Ovary (tissue), 9 donors: Measurements from ENCODE around the gene RBBP8NL. TPM values are rescaled to one million over a fixed set of nuclear protein-coding genes. Genes with fewer than 3 reads are reported as not detected.

Source experiments
- DNase-seq, 5 donors: peaks; one replicate each; pipeline ENCODE4 v3.0.0-alpha.2; 2019 to 2020
- H3K27ac ChIP-seq, 2 donors: fragments of 200-600 bp; one replicate each; pipeline versions ENCODE4 v1.5.1 to v1.8.0; 2019 to 2022
- H3K27me3 ChIP-seq: fragments of 200-600 bp; one replicate; pipeline ENCODE4 v1.8.0; 2022
- H3K36me3 ChIP-seq: fragments of 200-600 bp; sonication (generic); one replicate; pipeline ENCODE4 v1.5.1; 2019
- H3K4me1 ChIP-seq: one replicate; pipeline ENCODE4 v1.8.1; 2013; ENCODE audit warnings: mild to moderate bottlenecking, moderate library complexity; ENCODE audit not compliant: insufficient read depth
- H3K4me3 ChIP-seq: fragments of 200-600 bp; sonication (generic); one replicate; pipeline ENCODE4 v1.5.1; 2017
- H3K9me3 ChIP-seq, 2 donors: fragments of 200-600 bp in 1 of 2; sonication (generic) in 1 of 2; one replicate each; pipeline versions ENCODE4 v1.5.1 to v1.8.1; 2013 to 2019; ENCODE audit warnings: mild to moderate bottlenecking in 1 of 2, moderate library complexity in 1 of 2
- EP300 ChIP-seq: sonication (generic); formaldehyde crosslinking; IDR thresholded peaks from one replicate; pipeline ENCODE4 v1.6.1; 2017; ENCODE audit warnings: antibody characterized with exemption
- POLR2A ChIP-seq: fragments of 450-650 bp; IDR thresholded peaks from one replicate; pipeline ENCODE4 v1.6.1; 2017; ENCODE audit warnings: antibody characterized with exemption, mild to moderate bottlenecking, moderate library complexity
- WGBS, 3 donors: extraction: QIAGEN DNeasy Blood & Tissue Kit in 1 of 3; methylation state at CpG; one replicate each; pipeline versions ENCODE4 v1.1.5 to v1.1.7; 2013 to 2017; 5-methylcytosine and 5-hydroxymethylcytosine counted together
- intact Hi-C, 4 donors: fragments of 100-400 bp; cut with DNase I; formaldehyde crosslinking; loops; one replicate each; pipeline versions ENCODE4 v1.11.0 to v1.15.1; 2022 to 2023
- polyA plus RNA-seq, 2 donors: library from polyadenylated mRNA; stranded (reverse); fragments of 200-250 nt in 1 of 2; fragments of 350-450 nt in 1 of 2; fragmentation: Illumina TruSeq in 1 of 2; extraction: RNeasy Lipid Tissue Mini Kit (QIAGEN cat#74804) in 1 of 2; gene quantifications; one replicate each; pipeline ENCODE4 v1.2.3, GENCODE V29; 2013 to 2014
- total RNA-seq, 7 donors: library from RNA; depleted of rRNA in 2 of 7; stranded (reverse); fragments of >200 nt in 2 of 7; fragmentation: NEBNext Ultra II Directional in 3 of 7; extraction: Animal tissue kit (Norgen Biotek cat#: 25700) in 3 of 7; gene quantifications; one replicate each; pipeline versions ENCODE4 v1.1.0 to v1.2.4, GENCODE V29; 2016 to 2023
- TF ChIP-seq, protein P1 (sequence below), 3 donors: fragments of 450-650 bp in 2 of 3; fragments of 200-600 bp in 1 of 3; IDR thresholded peaks; one replicate each; pipeline versions ENCODE4 v1.5.1 to v1.8.0; 2016 to 2022; ENCODE audit warnings: antibody characterized with exemption in 3 of 3, mild to moderate bottlenecking in 1 of 3
- donor health status: DM: no; HTN: no; CAD: no; lungs with moderate emphysema.
- donor health status: DM: no; HTN: no; CAD: no.
- donor health status: Bipolar disorder and iron deficiency.
- donor health status: DM: yes; HTN: yes; CAD: no.
- donor health status: DM: no; HTN: no; CAD: no.
- donor health status: DM: yes; HTN: yes; CAD: no.

RBBP8NL gene
- total and polyA plus RNA-seq, 9 donors: 0.32 to 0.46 TPM; not detected in 7

GRCh38 chr20:62398120-62398821, 29.1 kb downstream of the RBBP8NL start:
- Histone ChIP-seq H3K4me3 (no peak overlapping the region), H3K9me3 (no peaks in the 10 kb centered on the region), H3K27ac (no peak overlapping the region), H3K27me3 (no peaks in the 10 kb centered on the region), H3K36me3 (no peaks in the 10 kb centered on the region), H3K4me1 (no peaks in the 10 kb centered on the region)
- intact Hi-C loops: no loop called here
- DNase-seq: no peak
- WGBS, 3 donors: 94 to 95% (median 94%) methylated on average over 19 of the region's 19 CpGs
- TF ChIP-seq POLR2A (no peak), EP300 (no peak)
- TF ChIP-seq, protein P1, sequence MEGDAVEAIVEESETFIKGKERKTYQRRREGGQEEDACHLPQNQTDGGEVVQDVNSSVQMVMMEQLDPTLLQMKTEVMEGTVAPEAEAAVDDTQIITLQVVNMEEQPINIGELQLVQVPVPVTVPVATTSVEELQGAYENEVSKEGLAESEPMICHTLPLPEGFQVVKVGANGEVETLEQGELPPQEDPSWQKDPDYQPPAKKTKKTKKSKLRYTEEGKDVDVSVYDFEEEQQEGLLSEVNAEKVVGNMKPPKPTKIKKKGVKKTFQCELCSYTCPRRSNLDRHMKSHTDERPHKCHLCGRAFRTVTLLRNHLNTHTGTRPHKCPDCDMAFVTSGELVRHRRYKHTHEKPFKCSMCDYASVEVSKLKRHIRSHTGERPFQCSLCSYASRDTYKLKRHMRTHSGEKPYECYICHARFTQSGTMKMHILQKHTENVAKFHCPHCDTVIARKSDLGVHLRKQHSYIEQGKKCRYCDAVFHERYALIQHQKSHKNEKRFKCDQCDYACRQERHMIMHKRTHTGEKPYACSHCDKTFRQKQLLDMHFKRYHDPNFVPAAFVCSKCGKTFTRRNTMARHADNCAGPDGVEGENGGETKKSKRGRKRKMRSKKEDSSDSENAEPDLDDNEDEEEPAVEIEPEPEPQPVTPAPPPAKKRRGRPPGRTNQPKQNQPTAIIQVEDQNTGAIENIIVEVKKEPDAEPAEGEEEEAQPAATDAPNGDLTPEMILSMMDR (IDR thresholded peaks at IDR 0.05): no peak

DNA sequence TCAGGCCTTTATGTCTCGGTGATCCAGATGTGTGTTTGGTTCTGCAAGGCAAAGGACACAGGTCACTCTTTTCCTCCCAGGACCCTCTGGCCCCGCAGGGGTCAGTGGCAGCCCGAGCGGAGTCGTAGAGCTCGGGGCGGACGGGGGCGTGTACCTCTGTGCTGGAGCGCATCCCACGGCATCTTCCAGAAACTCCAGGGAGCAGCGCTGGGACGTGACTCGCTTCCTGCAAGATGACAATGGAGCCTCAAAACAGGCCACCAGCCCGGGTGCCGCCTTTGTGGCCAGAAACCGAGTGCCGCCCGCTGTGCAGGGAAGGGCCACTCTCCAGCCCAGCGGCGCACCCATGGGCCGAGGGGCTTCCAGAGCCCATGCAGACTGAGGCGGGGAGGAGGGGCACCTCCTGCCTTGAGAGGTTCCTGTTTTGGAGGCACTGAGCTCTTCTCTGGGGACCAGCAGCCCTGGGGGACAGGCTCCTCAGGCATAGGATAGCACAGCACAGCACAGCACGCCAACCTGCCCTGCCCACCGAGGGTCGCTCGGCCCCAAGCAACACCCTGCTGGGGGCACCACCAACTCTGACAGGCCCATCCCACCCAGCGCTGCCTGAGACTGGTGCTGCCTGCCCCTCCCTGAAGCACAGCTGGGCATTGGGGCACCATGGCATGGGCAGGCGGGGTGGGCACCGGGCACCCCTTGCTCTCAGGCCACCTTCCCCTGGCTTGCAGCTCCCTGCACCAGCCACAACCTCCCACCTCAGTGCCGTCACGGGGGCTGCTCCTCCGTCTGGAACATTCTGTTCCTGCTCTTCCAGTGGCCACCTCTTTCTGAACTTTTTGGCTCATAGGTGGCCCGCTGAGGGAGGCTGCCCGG, 30.7 kb downstream of the RBBP8NL start:
- DNase-seq: no peak
- intact Hi-C loops: no loop called here
- Histone ChIP-seq H3K27ac (no peak overlapping the region), H3K4me1 (no peaks in the 10 kb centered on the region), H3K4me3 (no peak overlapping the region), H3K9me3 (no peaks in the 10 kb centered on the region), H3K36me3 (no peaks in the 10 kb centered on the region), H3K27me3 (no peaks in the 10 kb centered on the region)
- WGBS, 3 donors: 83 to 87% (median 83%) methylated on average over 35 of the region's 35 CpGs
- TF ChIP-seq POLR2A (no peak), EP300 (no peak)
- TF ChIP-seq, protein P1 (IDR thresholded peaks at IDR 0.05): no peak

GRCh38 chr20:62395311-62396242, 31.8 kb downstream of the RBBP8NL start:
- intact Hi-C loops: no loop called here
- H3K27ac ChIP-seq: no peak overlapping the region
- no peaks in the 10 kb centered on the region for H3K9me3 ChIP-seq
- no peak for DNase-seq
- TF ChIP-seq POLR2A: no peak
- TF ChIP-seq, protein P1 (IDR thresholded peaks at IDR 0.05): no peak
- TF ChIP-seq EP300: no peak
- no peaks in the 10 kb centered on the region for H3K27me3 ChIP-seq
- no peaks in the 10 kb centered on the region for H3K36me3 ChIP-seq
- no peaks in the 10 kb centered on the region for H3K4me1 ChIP-seq
- 83 to 87% (median 84%) methylated on average over 22 to 27 of the region's 27 CpGs for WGBS, 3 donors
- H3K4me3 ChIP-seq: no peak overlapping the region
